Panc1 (cell line): ENCODE data around the gene KRT72.

Experiments
- CTCF ChIP-seq: fragments of 450-650 bp; IDR thresholded peaks from 2 replicates; pipeline ENCODE4 v1.5.1; 2017; ENCODE audit warnings: mild to moderate bottlenecking
- POLR2AphosphoS5 ChIP-seq: IDR thresholded peaks from 2 replicates; pipeline ENCODE4 v1.6.1; 2012; ENCODE audit warnings: mild to moderate bottlenecking, low read depth, low read length, moderate library complexity

GRCh38 chr12:52606096-52606495, 4.8 kb upstream of the KRT72 start:
- no peak for TF ChIP-seq POLR2AphosphoS5
- TF ChIP-seq CTCF = no peak
